PC-9 (cell line): ENCODE results near the gene CRY2.

Source experiments
- CTCF ChIP-seq: fragments of 200-600 bp; sonication (generic); conservative IDR thresholded peaks from 2 replicates; pipeline ENCODE4 v1.6.1; 2017; ENCODE audit warnings: mixed run types, antibody characterized with exemption, mild to moderate bottlenecking, moderate library complexity
- EZH2 ChIP-seq: fragments of 200-600 bp; sonication (generic); IDR thresholded peaks from 2 replicates; pipeline ENCODE4 v1.8.0; 2017; ENCODE audit warnings: antibody characterized with exemption, low read depth

GRCh38 chr11:45809456-45810395 is 37.5 kb upstream of the CRY2 start:
- TF ChIP-seq CTCF (no peak), EZH2 (no peak)
